Mucosa of stomach (tissue), 1 donor: ENCODE results near the gene ADH5.

Experiments
- H3K27me3 ChIP-seq: one replicate; pipeline ENCODE4 v1.7.0; 2013; ENCODE audit warnings: mild to moderate bottlenecking, low read length; ENCODE audit not compliant: control insufficient read depth, insufficient read depth
- H3K36me3 ChIP-seq: one replicate; pipeline ENCODE4 v1.7.0; 2013; ENCODE audit warnings: low read length; ENCODE audit not compliant: control insufficient read depth, insufficient read depth
- H3K4me1 ChIP-seq: one replicate; pipeline ENCODE4 v1.7.0; 2013; ENCODE audit warnings: mild to moderate bottlenecking, low read length; ENCODE audit not compliant: control insufficient read depth, insufficient read depth
- H3K4me3 ChIP-seq: one replicate; pipeline ENCODE4 v1.7.0; 2013; ENCODE audit warnings: low read length
- H3K9ac ChIP-seq: one replicate; pipeline ENCODE4 v1.7.0; 2013; ENCODE audit warnings: mild to moderate bottlenecking, low read length, moderate library complexity
- H3K9me3 ChIP-seq: one replicate; pipeline ENCODE4 v1.7.0; 2013; ENCODE audit warnings: mild to moderate bottlenecking, low read length, moderate library complexity; ENCODE audit not compliant: control insufficient read depth
- donor health status: Pancreatic carcinoma.

ADH5 gene

GRCh38 chr4:99058228-99058627 lies 30.4 kb downstream of the ADH5 start:
- no peaks in the 10 kb centered on the region for H3K27me3 ChIP-seq
- H3K9ac ChIP-seq, result no peak overlapping the region
- H3K4me3 ChIP-seq, result no peak overlapping the region
- H3K36me3 ChIP-seq, result no peaks in the 10 kb centered on the region
- no peaks in the 10 kb centered on the region for H3K4me1 ChIP-seq
- no peaks in the 10 kb centered on the region for H3K9me3 ChIP-seq

DNA sequence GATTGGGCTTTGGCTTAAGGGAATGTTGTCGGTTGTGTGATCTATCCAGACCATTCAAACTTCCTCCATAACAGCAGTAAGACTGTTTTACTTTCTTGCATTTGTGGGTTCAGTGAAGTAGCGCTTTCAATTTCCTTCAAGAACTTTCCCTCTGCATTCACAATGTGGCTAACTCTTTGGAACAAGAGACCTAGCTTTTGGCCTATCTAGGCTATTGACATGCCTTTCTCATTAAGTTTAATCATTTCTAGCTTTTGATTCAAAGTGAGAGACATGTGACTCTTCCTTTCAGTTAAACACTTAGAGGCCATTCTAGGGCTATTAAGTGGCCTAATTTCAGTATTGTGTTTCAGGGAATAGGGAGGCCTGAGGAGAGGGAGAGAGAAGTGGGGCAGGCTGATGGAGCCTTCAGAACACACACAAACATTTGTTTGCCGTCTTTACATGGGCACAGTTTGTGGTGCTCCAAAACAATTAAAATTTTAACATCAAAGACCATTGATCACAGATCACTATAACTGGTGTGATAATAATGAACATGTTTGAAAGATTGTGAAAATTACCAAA lies 34.1 kb downstream of the ADH5 start:
- no peaks in the 10 kb centered on the region for H3K9me3 ChIP-seq
- no peaks in the 10 kb centered on the region for H3K27me3 ChIP-seq
- H3K36me3 ChIP-seq, result no peaks in the 10 kb centered on the region
- H3K4me1 ChIP-seq, result no peaks in the 10 kb centered on the region
- no peak overlapping the region for H3K4me3 ChIP-seq
- H3K9ac ChIP-seq, result no peak overlapping the region

DNA sequence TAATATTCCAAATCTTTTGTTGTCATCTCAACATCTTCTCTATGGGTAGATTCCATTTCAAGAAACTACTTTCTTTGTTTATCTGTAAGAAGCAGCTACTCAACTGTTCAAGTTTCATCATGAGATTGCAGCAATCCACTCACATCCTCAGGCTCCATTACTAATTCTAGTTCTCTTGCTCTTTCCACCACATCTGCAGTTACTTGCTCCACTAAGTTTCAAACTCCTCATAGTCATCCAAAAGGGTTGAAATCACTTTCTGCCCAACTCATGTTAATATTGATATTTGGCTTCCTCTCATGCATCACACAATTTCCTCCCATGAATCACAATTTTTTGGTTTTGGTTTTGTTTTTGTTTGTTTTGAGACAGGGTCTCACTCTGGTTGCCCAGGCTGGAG lies 35.7 kb downstream of the ADH5 start:
- Histone ChIP-seq H3K4me1 (no peaks in the 10 kb centered on the region), H3K36me3 (no peaks in the 10 kb centered on the region), H3K9me3 (no peaks in the 10 kb centered on the region), H3K27me3 (no peaks in the 10 kb centered on the region), H3K4me3 (no peak overlapping the region), H3K9ac (no peak overlapping the region)

- Histone ChIP-seq H3K27me3 (no peaks in the 10 kb centered on the region), H3K36me3 (no peaks in the 10 kb centered on the region)
Observed at GRCh38 chr4:99047710-99048109, 40.9 kb downstream of the ADH5 start.

DNA sequence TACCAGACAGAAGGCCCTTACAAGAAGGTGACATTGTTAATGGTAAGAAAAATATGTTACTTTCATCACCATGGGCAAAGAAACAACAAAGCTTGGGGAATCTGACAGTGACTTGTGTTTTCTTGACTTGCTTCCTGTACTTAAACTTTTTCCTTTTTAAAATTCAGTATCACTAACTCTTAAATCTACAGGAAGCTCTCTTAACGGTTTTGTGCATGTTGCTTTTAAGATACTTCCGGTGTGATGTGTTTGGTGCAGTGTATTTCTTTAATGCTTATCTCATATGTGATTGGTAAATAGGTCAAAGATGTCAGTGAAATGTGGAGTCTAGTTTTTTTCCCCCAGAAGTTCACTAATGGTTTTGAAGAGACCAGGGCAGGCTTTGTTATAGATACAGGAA lies 45.2 kb downstream of the ADH5 start:
- Histone ChIP-seq H3K4me3 (no peak overlapping the region), H3K27me3 (no peaks in the 10 kb centered on the region), H3K36me3 (no peaks in the 10 kb centered on the region), H3K9ac (no peak overlapping the region), H3K9me3 (no peaks in the 10 kb centered on the region), H3K4me1 (no peaks in the 10 kb centered on the region)

More at GRCh38 chr4:99047710-99048109, 40.9 kb downstream of the ADH5 start:
- H3K9me3 ChIP-seq, result no peaks in the 10 kb centered on the region
- H3K9ac ChIP-seq, result no peak overlapping the region
- no peak overlapping the region for H3K4me3 ChIP-seq
- H3K4me1 ChIP-seq, result no peaks in the 10 kb centered on the region

GRCh38 chr4:99038213-99038612 lies 50.4 kb downstream of the ADH5 start:
- no peaks in the 10 kb centered on the region for H3K27me3 ChIP-seq
- H3K9me3 ChIP-seq, result no peaks in the 10 kb centered on the region
- H3K36me3 ChIP-seq, result no peaks in the 10 kb centered on the region
- H3K4me3 ChIP-seq, result no peak overlapping the region
- no peak overlapping the region for H3K9ac ChIP-seq
- H3K4me1 ChIP-seq, result no peaks in the 10 kb centered on the region

GRCh38 chr4:99033956-99034355 lies 54.6 kb downstream of the ADH5 start:
- no peak overlapping the region for H3K4me3 ChIP-seq
- no peaks in the 10 kb centered on the region for H3K9me3 ChIP-seq
- H3K9ac ChIP-seq, result no peak overlapping the region
- H3K4me1 ChIP-seq, result no peaks in the 10 kb centered on the region
- H3K36me3 ChIP-seq, result no peaks in the 10 kb centered on the region
- H3K27me3 ChIP-seq, result no peaks in the 10 kb centered on the region

GRCh38 chr4:99029852-99030251 lies 58.7 kb downstream of the ADH5 start:
- Histone ChIP-seq H3K4me3 (no peak overlapping the region), H3K9me3 (no peaks in the 10 kb centered on the region), H3K9ac (no peak overlapping the region), H3K36me3 (no peaks in the 10 kb centered on the region), H3K4me1 (no peaks in the 10 kb centered on the region), H3K27me3 (no peaks in the 10 kb centered on the region)

DNA sequence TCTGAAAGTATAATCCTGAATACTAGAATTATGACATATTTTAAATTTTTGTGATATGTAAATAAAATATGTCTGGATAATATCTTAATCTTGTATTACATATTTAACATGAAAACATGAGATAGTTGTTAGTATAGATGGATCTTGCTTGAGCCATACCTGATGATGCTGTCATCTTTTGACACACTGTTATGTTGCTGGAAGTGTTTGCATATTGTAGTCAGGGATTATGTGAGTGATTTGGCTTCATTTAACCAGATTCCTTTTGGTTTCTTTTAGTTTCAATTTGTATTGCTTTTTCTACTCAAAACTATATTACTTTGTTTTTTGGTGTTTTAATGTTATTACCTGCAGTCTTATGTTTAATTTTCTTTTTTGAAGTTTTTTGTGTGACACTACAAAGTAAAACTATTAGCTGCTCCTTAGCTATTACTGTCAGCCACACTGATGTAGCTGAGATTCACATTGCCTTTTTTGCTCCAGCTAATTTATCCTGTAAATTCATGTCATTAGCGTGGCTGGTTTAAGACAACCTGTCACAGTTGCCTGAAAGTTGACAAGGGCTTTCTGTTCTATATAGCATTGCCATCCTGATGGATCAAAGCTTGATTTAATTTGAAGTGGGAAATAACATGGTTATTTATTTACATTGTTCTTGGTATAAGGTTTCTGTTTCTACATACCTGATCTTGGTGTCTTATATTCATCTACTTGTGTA lies 59.4 kb downstream of the ADH5 start:
- no peaks in the 10 kb centered on the region for H3K9me3 ChIP-seq
- H3K27me3 ChIP-seq, result no peaks in the 10 kb centered on the region
- no peak overlapping the region for H3K4me3 ChIP-seq
- H3K4me1 ChIP-seq, result peaks cover 5% of the 10 kb centered on the region
- no peaks in the 10 kb centered on the region for H3K36me3 ChIP-seq
- no peak overlapping the region for H3K9ac ChIP-seq

- Histone ChIP-seq H3K27me3 (no peaks in the 10 kb centered on the region), H3K9me3 (no peaks in the 10 kb centered on the region), H3K9ac (no peak overlapping the region), H3K4me1 (peaks cover 13% of the 10 kb centered on the region), H3K4me3 (no peak overlapping the region), H3K36me3 (no peaks in the 10 kb centered on the region)
Observed at GRCh38 chr4:99028187-99028586, 60.4 kb downstream of the ADH5 start.

GRCh38 chr4:99027304-99027703 lies 61.3 kb downstream of the ADH5 start:
- Histone ChIP-seq H3K27me3 (no peaks in the 10 kb centered on the region), H3K9me3 (no peaks in the 10 kb centered on the region), H3K4me1 (peaks cover 13% of the 10 kb centered on the region), H3K9ac (no peak overlapping the region), H3K36me3 (no peaks in the 10 kb centered on the region), H3K4me3 (no peak overlapping the region)

- Histone ChIP-seq H3K27me3 (no peaks in the 10 kb centered on the region), H3K9ac (no peak overlapping the region), H3K4me1 (peaks cover 13% of the 10 kb centered on the region), H3K9me3 (no peaks in the 10 kb centered on the region), H3K36me3 (no peaks in the 10 kb centered on the region), H3K4me3 (no peak overlapping the region)
Observed at GRCh38 chr4:99025506-99025905, 63.1 kb downstream of the ADH5 start.
